GM12891 (cell line): Measurements from ENCODE around the gene HNRNPU. TPM values are rescaled to one million over a fixed set of nuclear protein-coding genes. Genes with fewer than 3 reads are reported as not detected.

Source experiments
- DNase-seq: peaks from one replicate; pipeline ENCODE4 v3.0.0; 2011; ENCODE audit warnings: low spot score; ENCODE audit not compliant: insufficient read length
- FAIRE-seq: peaks from 2 replicates; lab custom pipeline; 2011; peaks lifted over from hg19 to GRCh38; lab: Jason Lieb, UNC
- PAX5 ChIP-seq: IDR thresholded peaks from 2 replicates; pipeline ENCODE4 v1.6.1; 2011; ENCODE audit warnings: low read length, moderate library complexity, mild to moderate bottlenecking; ENCODE audit not compliant: insufficient read depth, severe bottlenecking
- POLR2A ChIP-seq: IDR thresholded peaks from 2 replicates; pipeline ENCODE4 v1.6.1; 2011; ENCODE audit warnings: low read depth, low read length, control low read depth
- POLR2AphosphoS5 ChIP-seq: IDR thresholded peaks from 2 replicates; pipeline ENCODE4 v1.6.1; 2011; ENCODE audit warnings: low read depth, low read length, control low read depth
- POU2F2 ChIP-seq: IDR thresholded peaks from 2 replicates; pipeline ENCODE4 v1.6.1; 2011; ENCODE audit warnings: low read depth, mild to moderate bottlenecking, control low read depth, low read length, moderate library complexity
- SPI1 ChIP-seq: IDR thresholded peaks from 2 replicates; pipeline ENCODE4 v1.6.1; 2011; ENCODE audit warnings: low read depth, low read length, control low read depth
- TAF1 ChIP-seq: IDR thresholded peaks from 2 replicates; pipeline ENCODE4 v1.6.1; 2011; ENCODE audit warnings: low read depth, low read length, control low read depth
- polyA plus RNA-seq: library from polyadenylated mRNA; unstranded; fragments of >200 nt; gene quantifications from one replicate; pipeline ENCODE4 v1.2.1, GENCODE V29; 2012; ENCODE audit warnings: low read depth, missing spikeins, inconsistent platforms; ENCODE audit not compliant: missing spikeins

The HNRNPU gene
- 250 TPM for polyA plus RNA-seq

DNA sequence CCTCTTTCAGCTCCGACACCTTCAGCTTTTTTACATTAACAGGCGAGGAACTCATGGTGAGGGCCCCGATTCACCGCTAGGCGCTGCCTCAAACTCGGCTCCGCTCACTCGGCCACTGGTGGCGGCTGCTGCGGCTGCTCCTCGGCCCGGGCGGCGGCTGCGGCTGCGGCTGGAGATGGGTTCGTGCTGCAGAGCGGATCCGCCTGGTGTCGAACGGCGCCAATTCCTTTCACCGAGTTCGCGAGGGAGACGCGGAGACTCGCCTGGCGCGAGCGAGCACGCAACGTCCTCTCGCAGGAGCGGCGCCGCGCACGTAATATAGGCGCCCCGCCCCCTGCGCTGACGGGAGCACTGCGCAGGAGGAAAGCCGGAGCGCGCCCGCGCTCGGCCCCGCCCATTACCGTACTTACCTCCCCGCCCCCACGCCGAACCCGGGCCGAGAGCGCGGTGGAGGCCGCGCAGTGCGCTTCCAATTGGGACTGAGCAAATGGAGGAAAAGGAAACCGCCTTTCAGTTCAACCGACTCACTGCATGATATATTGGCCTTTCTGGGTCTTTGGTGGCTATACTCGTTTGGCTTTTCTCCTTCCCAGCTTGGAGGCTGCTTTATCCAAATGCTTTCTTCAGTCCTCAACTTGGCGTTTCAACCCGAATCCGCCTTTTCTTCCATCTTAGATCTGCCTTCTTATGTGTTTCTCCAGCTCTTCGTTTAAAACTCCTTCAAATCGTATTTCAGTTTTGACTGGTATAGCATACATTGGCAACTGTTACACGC, at the start of gene HNRNPU:
TSS of gene HNRNPU (minus strand) at position 291 of the 775 bp plus-strand sequence. CDS start at position 55, 236 bp downstream.
- DNase-seq, result peak; percentile 67
- peak; percentile 90 for TF ChIP-seq POLR2AphosphoS5
- TF ChIP-seq POLR2A, result peak; percentile 85
- TF ChIP-seq TAF1, result peak; percentile 90
- TF ChIP-seq SPI1, result no peak
- peak; percentile 47; the same call in 1 of the 2 replicates for TF ChIP-seq POU2F2
- FAIRE-seq, result peak; percentile 99

DNA sequence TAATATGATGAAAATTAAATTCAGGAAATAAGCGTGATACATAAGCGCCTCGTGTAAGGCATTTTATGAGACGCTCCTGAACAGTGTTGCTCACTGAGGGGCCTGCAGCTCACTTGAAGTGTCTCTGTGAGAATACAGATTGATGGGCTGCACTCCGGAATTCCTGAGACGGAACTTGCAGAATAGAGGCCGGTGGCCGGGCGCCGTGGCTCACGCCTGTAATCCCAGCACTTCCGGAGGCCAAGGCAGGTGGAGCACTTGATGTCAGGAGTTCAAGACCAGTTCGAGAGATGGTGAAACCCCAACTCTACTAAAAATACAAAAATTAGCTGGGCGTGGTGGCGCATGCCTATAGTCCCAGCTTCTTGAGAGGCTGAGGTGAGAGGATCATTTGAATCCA, 49.5 kb upstream of the HNRNPU start:
- no peak for FAIRE-seq
- TF ChIP-seq TAF1, result no peak
- TF ChIP-seq POLR2AphosphoS5, result no peak
- TF ChIP-seq POU2F2, result no peak
- TF ChIP-seq PAX5, result no peak
- TF ChIP-seq SPI1, result no peak
- DNase-seq, result no peak

DNA sequence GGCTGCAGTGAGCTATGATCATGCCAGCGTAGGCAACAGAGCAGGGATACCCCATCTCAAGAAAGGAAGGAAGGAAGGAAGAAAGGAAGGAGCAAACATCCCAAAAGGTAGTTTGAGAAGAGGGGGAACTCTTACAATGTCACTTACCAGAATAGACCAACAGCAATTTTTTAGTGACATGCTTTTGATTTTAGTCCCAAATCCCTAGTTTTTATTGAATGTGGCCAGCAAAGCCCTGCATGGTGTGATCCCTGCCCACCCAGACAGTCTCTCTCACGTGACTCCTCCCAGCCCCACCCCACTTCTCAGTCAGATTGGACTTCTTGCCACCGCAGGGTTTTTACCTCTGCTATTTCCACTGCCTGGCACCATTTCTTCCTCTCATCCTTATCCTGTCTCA, 39.8 kb upstream of the HNRNPU start:
- TF ChIP-seq PAX5, result no peak
- no peak for TF ChIP-seq TAF1
- no peak for TF ChIP-seq POU2F2
- no peak for TF ChIP-seq POLR2AphosphoS5
- TF ChIP-seq POLR2A, result no peak
- TF ChIP-seq SPI1, result no peak
- no peak for FAIRE-seq
- no peak for DNase-seq

DNA sequence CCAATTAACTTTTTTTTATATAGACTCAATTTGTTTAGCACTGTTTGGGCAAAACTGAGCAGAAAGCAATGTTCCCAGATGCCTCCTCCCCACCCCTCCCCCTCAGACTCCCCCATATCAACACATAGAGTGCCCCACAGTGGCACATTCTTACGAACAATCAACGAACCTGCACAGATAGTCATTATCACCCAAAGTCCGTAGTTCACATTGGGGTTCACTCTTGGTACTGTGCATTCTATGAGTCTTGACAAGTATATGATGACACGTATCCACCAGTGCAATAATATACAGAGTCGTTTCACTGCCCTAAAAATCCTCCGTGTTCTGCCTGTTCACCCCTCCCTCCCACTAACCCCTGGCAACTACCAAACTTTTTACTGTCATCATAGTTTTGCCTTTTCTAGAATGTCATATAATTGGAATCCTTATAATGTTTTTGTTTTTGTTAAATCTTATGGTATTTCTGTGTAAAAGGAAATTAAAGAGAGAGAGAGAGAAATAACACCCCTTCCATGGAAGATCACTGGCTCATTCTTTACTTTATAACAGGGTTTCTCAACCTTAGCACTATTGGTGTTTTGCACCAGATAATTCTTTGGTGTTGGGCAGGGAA, 37.2 kb upstream of the HNRNPU start:
- FAIRE-seq (no peak), DNase-seq (no peak)
- TF ChIP-seq POLR2AphosphoS5 (no peak), PAX5 (no peak), POLR2A (no peak), TAF1 (no peak), SPI1 (no peak), POU2F2 (no peak)

DNA sequence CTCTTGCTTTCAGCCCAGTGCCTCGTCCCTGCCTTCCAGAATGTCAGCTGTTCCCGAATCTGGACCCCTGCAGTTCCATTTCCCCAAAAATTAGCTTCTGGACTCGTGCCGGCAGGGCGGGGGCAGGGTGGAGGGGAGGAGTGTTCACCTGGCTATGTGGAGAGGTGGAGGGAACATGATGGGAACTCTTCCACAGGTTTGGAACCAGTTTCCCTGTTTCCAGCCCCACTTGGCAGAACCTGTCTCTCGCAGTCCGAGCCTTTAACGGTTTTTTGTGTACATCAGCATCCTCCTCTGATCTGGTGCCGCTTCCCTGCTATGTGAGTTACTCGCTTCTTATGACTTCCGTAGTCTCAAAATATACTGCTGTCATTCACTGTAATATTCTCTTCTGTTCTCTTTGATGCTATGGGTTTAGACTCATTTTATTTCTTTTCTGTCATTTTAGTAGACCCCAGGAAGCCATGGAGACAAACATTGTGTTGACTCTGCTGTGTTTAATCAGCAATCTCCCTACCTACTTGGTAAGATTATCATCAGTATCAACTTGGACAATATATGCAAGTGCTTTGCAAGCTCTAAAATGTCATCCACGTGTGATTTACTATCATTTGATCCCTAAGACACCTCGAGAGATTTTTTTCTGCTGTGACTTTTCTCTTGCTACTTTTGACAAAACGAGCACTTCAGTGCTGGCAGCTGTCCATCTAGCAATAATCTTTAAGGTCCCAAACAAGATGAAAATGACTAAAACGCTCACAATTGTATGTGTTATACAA, 33.3 kb upstream of the HNRNPU start:
- DNase-seq (no peak), FAIRE-seq (no peak)
- TF ChIP-seq POLR2A (no peak), POU2F2 (no peak), POLR2AphosphoS5 (no peak)

DNA sequence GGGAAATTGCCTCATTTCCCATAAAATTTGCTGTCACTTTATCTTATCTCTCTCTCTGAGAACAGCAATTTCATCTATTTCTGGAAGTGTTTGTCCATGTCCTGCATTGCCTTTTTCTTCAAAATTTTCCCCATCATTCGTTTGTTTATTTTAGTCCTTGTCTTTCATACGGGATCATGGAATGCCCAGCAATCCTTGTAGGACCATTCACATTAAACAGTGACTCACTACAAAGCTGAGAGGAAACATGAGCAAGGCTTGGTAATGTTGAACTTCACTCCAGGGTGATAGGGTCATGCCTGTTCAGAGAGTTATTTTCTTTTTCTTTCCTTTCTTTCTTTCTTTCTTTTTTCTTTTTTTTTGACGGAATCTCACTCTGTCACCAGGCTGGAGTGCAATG, 32.2 kb upstream of the HNRNPU start:
- FAIRE-seq (no peak), DNase-seq (no peak)
- TF ChIP-seq POLR2A (no peak), TAF1 (no peak), POU2F2 (no peak), SPI1 (no peak), PAX5 (no peak), POLR2AphosphoS5 (no peak)

DNA sequence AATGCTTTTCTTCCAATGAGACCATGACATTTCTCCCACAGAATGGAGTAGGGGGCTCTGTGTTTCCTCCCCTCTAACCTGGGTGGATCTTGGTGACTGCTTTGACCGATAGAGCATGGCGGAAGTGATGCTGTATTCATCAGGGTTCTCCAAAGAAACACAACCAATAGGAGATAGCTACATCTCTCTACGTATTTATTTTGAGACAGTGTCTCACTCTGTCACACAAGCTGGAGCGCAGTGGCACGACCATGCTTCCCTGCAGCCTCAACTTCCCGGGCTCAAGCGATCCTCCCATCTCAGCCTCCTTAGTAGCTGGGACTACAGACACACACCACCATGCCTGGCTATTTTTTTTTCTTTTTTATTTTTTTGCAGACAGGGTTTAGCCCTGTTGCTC, 29.5 kb upstream of the HNRNPU start:
- TF ChIP-seq POLR2AphosphoS5 (no peak), POLR2A (no peak), PAX5 (no peak), POU2F2 (no peak), TAF1 (no peak), SPI1 (no peak)
- FAIRE-seq (no peak), DNase-seq (no peak)

DNA sequence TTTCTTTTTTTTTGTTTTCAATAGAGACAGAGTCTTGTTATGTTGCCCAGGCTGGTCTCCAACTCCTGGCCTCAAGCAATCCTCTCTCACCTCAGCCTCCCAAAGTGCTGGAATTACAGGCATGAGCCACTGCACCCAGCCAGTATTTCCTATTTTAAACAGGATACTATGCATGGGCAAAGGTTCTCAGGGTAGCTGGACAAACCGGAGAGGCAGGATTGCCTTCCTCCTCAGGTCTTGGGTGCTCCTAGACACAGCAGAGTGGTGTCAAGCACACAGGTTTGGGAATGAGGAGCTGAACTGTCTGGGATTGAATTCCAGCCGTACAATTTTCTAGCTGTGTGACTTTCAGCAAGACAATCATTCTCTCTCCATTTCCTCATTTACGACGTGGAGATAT, 22.9 kb upstream of the HNRNPU start:
- TF ChIP-seq POLR2AphosphoS5 (no peak), SPI1 (no peak), PAX5 (no peak)
- FAIRE-seq, result no peak
- DNase-seq, result no peak

DNA sequence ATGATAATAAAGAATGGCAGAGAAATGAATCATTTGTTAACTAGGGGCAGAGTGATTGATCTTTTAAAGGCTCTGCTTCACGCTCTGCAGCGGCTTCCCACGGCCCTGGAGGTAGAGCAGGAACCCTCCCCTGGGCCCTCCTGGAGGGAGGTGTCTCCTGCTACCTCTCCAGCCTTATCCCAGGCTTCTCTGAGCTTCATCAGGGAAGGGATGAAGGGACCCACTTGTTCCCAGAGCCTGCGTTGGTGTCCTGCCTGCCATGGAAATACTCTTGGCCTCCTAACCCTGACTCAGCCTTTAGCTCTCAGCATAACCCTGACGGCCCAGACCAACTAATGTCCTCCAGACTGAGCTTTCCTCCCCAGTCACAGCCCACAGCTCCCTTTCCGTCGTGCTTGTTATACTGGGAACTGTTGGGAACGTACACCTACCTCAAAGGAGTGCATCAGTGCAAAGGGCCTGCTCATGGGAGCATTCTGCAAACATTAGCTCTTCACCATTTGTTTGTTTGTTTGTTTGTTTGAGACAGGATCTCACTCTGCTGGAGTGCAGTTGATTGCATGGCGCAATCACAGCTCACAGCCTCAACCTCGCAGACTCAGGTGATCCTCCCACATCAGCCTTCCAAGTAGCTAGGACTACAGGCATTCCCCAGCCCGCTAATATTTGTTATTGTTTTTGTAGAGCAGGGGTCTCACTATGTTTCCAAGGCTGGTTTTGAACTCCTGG, 17.4 kb upstream of the HNRNPU start:
- TF ChIP-seq POLR2A (no peak), PAX5 (no peak), POU2F2 (no peak), SPI1 (no peak), TAF1 (no peak), POLR2AphosphoS5 (no peak)
- DNase-seq, result no peak
- FAIRE-seq, result no peak

DNA sequence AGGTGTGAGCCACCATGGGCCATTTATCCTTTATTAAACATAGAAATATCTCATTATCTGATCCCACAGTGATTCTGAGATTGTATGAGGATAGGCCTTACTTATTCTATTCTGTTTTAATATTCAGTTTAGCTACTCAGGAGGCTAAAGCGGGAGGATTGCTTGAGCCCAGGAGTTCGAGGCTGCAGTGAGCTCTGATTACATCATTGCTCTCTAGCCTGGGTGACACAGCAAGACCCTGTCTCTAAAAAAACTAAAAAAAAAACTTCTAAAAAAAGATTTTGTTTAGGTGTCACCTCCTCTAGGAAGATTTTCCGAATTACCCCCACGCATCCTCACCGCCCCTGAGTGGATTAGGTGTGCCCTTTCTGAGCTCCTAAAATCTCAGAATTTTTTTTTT, 14.3 kb upstream of the HNRNPU start:
- no peak for DNase-seq
- no peak for TF ChIP-seq PAX5
- no peak for TF ChIP-seq POLR2A
- no peak for TF ChIP-seq POLR2AphosphoS5
- TF ChIP-seq POU2F2, result no peak
- TF ChIP-seq TAF1, result no peak
- no peak for TF ChIP-seq SPI1
- no peak for FAIRE-seq
